Liver (tissue), 9 donors: ENCODE results near the gene PRSS27. TPM values are rescaled to one million over a fixed set of nuclear protein-coding genes. Genes with fewer than 3 reads are reported as not detected.

Experiments
- DNase-seq: peaks from one replicate; pipeline ENCODE4 v3.0.0-alpha.2; 2017; ENCODE audit warnings: low spot score
- H3K27ac ChIP-seq, 2 donors: one replicate each; pipeline ENCODE4 v1.7.0; 2013; ENCODE audit warnings: inconsistent platforms in 2 of 2, low read length in 2 of 2, control low read depth in 1 of 2, low read depth in 1 of 2, mild to moderate bottlenecking in 1 of 2
- H3K27me3 ChIP-seq, 4 donors: one replicate each; pipeline versions ENCODE4 v1.6.1 to v1.7.0; 2013; ENCODE audit warnings: low read length in 3 of 4, inconsistent platforms in 1 of 4, mild to moderate bottlenecking in 1 of 4, moderate library complexity in 1 of 4; ENCODE audit not compliant: control insufficient read depth in 4 of 4, insufficient read depth in 4 of 4
- H3K36me3 ChIP-seq, 4 donors: one replicate each; pipeline versions ENCODE4 v1.6.1 to v1.7.0; 2013; ENCODE audit warnings: low read length in 3 of 4, mild to moderate bottlenecking in 3 of 4, low read depth in 1 of 4, moderate library complexity in 1 of 4; ENCODE audit not compliant: control insufficient read depth in 4 of 4, insufficient read depth in 3 of 4
- H3K4me1 ChIP-seq, 4 donors: one replicate each; pipeline versions ENCODE4 v1.6.1 to v1.7.0; 2013; ENCODE audit warnings: low read length in 3 of 4, mild to moderate bottlenecking in 3 of 4, moderate library complexity in 1 of 4; ENCODE audit not compliant: control insufficient read depth in 4 of 4, insufficient read depth in 4 of 4
- H3K4me3 ChIP-seq, 3 donors: one replicate each; pipeline versions ENCODE4 v1.6.1 to v1.7.0; 2013; ENCODE audit warnings: low read length in 3 of 3, control low read depth in 1 of 3, low read depth in 1 of 3, mild to moderate bottlenecking in 1 of 3
- H3K9ac ChIP-seq, 2 donors: one replicate each; pipeline ENCODE4 v1.7.0; 2013; ENCODE audit warnings: low read length in 2 of 2, mild to moderate bottlenecking in 2 of 2, moderate library complexity in 2 of 2, control low read depth in 1 of 2, low read depth in 1 of 2
- H3K9me3 ChIP-seq, 4 donors: one replicate each; pipeline versions ENCODE4 v1.6.1 to v1.7.0; 2013; ENCODE audit warnings: low read length in 3 of 4; ENCODE audit not compliant: control insufficient read depth in 4 of 4
- ATF3 ChIP-seq: IDR thresholded peaks from 2 replicates; pipeline ENCODE4 v1.6.1; 2016; ENCODE audit warnings: antibody characterized with exemption
- EGR1 ChIP-seq, 2 donors: IDR thresholded peaks; 2 replicates each; pipeline ENCODE4 v1.6.1; 2016 to 2018; ENCODE audit warnings: antibody characterized with exemption in 2 of 2, low read depth in 2 of 2
- FOXA2 ChIP-seq: IDR thresholded peaks from 2 replicates; pipeline ENCODE4 v1.6.1; 2016; ENCODE audit warnings: antibody characterized with exemption
- GABPA ChIP-seq, 2 donors: IDR thresholded peaks in 1 of 2; conservative IDR thresholded peaks in 1 of 2; 2 replicates each; pipeline ENCODE4 v1.6.1; 2016; ENCODE audit warnings: antibody characterized with exemption in 2 of 2, mild to moderate bottlenecking in 1 of 2, moderate library complexity in 1 of 2
- HNF4A ChIP-seq, 2 donors: conservative IDR thresholded peaks; 2 replicates each; pipeline ENCODE4 v1.6.1; 2016; ENCODE audit warnings: antibody characterized with exemption in 2 of 2, mild to moderate bottlenecking in 2 of 2
- HNF4G ChIP-seq: IDR thresholded peaks from 2 replicates; pipeline ENCODE4 v1.6.1; 2016; ENCODE audit warnings: antibody characterized with exemption
- JUND ChIP-seq, 2 donors: IDR thresholded peaks; 2 replicates each; pipeline ENCODE4 v1.6.1; 2016; ENCODE audit warnings: antibody characterized with exemption in 2 of 2
- MAX ChIP-seq: IDR thresholded peaks from 2 replicates; pipeline ENCODE4 v1.6.1; 2016; ENCODE audit warnings: antibody characterized with exemption
- NR2F2 ChIP-seq: IDR thresholded peaks from 2 replicates; pipeline ENCODE4 v1.6.1; 2016; ENCODE audit warnings: antibody characterized with exemption
- RAD21 ChIP-seq, 2 donors: IDR thresholded peaks; 2 replicates each; pipeline ENCODE4 v1.6.1; 2016; ENCODE audit warnings: antibody characterized with exemption in 2 of 2, mild to moderate bottlenecking in 2 of 2
- YY1 ChIP-seq: IDR thresholded peaks from 2 replicates; pipeline ENCODE4 v1.6.1; 2016; ENCODE audit warnings: antibody characterized with exemption, mild to moderate bottlenecking
- WGBS: extraction: QIAGEN DNeasy Blood & Tissue Kit; methylation state at CpG from one replicate; pipeline ENCODE4 v1.1.7; 2013; 5-methylcytosine and 5-hydroxymethylcytosine counted together
- polyA plus RNA-seq, 2 donors: library from polyadenylated mRNA; stranded (reverse) in 1 of 2; unstranded in 1 of 2; fragments of 200-250 nt in 1 of 2; fragments of >200 nt in 1 of 2; fragmentation: Nextera tagmentation in 1 of 2; extraction: Ambion mirVana in 1 of 2; gene quantifications; one replicate each; pipeline versions ENCODE4 v1.2.1 to v1.2.3, GENCODE V29; 2013 to 2015
- total RNA-seq, 2 donors: library from RNA; depleted of rRNA; stranded (reverse); fragments of >200 nt; gene quantifications; one replicate each; pipeline ENCODE4 v1.2.3, GENCODE V29; 2014
- TF ChIP-seq, protein P1 (sequence below): fragments of 150-350 bp; IDR thresholded peaks from 2 replicates; pipeline ENCODE4 v1.5.1; 2017; ENCODE audit warnings: improper control_type of control experiment, low read depth, low read length; ENCODE audit not compliant: missing input control
- TF ChIP-seq, protein P2 (sequence below): IDR thresholded peaks from 2 replicates; pipeline ENCODE4 v1.6.1; 2016; ENCODE audit warnings: antibody characterized with exemption, mild to moderate bottlenecking
- donor health status: healthy.
- donor health status: healthy.
- donor health status: healthy.
- donor health status: healthy.
- donor health status: healthy.

Gene PRSS27
- total and polyA plus RNA-seq, 4 donors: 0.05 to 1.5 (median 0.22) TPM; not detected in 1

DNA sequence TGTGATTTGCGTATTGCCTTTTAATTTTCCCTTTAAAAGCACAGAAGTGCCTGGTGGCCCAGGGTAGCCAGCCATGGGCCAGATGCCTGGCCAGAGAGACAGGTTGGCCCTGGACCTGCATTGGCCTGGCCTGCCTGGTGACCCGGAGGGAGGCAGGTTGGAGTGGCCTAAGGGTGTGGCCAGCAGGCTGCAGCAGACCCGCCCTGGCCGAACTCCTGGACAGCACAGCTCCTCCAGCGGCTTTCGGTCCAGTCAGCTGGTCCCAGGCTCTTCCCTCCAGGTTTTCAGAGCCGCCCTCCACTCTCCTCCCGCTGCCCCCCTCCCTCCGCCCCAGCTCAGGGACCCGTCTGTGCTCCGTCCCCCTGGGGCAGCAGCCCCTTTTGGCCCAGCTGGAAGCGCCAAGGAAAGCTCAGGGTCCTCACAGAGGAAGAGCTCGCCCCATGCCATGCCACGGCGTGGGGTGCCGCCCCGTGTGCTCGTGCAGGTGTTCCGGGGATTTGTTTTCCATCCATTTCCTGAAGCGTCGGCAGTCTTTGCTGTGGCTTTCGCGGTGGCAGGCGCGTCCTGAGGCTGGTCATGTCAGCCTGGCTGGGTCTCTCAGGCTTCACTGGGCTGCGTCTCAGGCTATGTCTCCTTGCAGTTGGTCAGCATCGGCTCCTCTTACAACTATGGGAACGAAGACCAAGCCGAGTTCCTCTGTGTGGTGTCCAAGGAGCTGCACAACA is 18.1 kb downstream of the PRSS27 start:
- Histone ChIP-seq H3K36me3 (peaks cover 7 to 59% (median 22%) of the 10 kb centered on the region in 4 donors), H3K4me3 (no peak overlapping the region), H3K9me3 (no peaks in the 10 kb centered on the region), H3K4me1 (peaks cover 4 to 19% (median 12%) of the 10 kb centered on the region in 4 donors), H3K27me3 (no peaks in the 10 kb centered on the region), H3K9ac (no peak overlapping the region), H3K27ac (no peak overlapping the region)
- no peak for TF ChIP-seq HNF4G
- TF ChIP-seq HNF4A (conservative IDR thresholded peaks at IDR 0.05): no peak
- WGBS: 96% methylated on average over 29 of the region's 29 CpGs
- no peak for DNase-seq

DNA sequence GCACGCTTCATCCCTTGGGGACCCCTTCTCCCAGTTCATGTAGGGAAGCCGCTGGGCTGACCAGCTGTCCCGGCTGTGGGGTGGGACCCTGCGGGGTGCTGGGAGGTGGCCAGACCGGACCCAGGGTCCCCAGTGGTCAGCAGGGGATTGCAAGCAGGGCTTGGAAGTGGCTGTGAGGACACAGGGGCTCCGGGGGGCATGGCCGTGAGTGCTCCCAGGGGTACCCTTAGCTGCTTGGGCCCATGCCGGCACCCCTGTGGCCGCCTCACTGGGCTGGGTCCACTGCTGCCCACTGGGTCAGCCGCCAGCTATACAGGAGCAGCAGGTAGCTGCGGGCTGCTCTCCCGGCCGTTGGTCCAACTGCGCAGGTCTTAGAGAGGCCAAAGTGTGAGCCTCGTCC is 18.8 kb downstream of the PRSS27 start:
- no peak overlapping the region for H3K9ac ChIP-seq
- no peaks in the 10 kb centered on the region for H3K9me3 ChIP-seq
- WGBS: 97% methylated on average over 15 of the region's 15 CpGs
- H3K27me3 ChIP-seq: no peaks in the 10 kb centered on the region
- H3K27ac ChIP-seq: no peak overlapping the region
- no peak for DNase-seq
- no peak for TF ChIP-seq HNF4A (conservative IDR thresholded peaks at IDR 0.05)
- TF ChIP-seq, protein P1, sequence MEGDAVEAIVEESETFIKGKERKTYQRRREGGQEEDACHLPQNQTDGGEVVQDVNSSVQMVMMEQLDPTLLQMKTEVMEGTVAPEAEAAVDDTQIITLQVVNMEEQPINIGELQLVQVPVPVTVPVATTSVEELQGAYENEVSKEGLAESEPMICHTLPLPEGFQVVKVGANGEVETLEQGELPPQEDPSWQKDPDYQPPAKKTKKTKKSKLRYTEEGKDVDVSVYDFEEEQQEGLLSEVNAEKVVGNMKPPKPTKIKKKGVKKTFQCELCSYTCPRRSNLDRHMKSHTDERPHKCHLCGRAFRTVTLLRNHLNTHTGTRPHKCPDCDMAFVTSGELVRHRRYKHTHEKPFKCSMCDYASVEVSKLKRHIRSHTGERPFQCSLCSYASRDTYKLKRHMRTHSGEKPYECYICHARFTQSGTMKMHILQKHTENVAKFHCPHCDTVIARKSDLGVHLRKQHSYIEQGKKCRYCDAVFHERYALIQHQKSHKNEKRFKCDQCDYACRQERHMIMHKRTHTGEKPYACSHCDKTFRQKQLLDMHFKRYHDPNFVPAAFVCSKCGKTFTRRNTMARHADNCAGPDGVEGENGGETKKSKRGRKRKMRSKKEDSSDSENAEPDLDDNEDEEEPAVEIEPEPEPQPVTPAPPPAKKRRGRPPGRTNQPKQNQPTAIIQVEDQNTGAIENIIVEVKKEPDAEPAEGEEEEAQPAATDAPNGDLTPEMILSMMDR: no peak
- TF ChIP-seq RAD21 (IDR thresholded peaks at IDR 0.05): no peak
- TF ChIP-seq YY1: no peak
- no peak for TF ChIP-seq ATF3
- TF ChIP-seq JUND (IDR thresholded peaks at IDR 0.05): no peak
- no peak for TF ChIP-seq NR2F2
- no peak for TF ChIP-seq HNF4G
- TF ChIP-seq EGR1 (IDR thresholded peaks at IDR 0.05; ENCODE audit: low read depth in 2 of 2): no peak
- TF ChIP-seq, protein P2, sequence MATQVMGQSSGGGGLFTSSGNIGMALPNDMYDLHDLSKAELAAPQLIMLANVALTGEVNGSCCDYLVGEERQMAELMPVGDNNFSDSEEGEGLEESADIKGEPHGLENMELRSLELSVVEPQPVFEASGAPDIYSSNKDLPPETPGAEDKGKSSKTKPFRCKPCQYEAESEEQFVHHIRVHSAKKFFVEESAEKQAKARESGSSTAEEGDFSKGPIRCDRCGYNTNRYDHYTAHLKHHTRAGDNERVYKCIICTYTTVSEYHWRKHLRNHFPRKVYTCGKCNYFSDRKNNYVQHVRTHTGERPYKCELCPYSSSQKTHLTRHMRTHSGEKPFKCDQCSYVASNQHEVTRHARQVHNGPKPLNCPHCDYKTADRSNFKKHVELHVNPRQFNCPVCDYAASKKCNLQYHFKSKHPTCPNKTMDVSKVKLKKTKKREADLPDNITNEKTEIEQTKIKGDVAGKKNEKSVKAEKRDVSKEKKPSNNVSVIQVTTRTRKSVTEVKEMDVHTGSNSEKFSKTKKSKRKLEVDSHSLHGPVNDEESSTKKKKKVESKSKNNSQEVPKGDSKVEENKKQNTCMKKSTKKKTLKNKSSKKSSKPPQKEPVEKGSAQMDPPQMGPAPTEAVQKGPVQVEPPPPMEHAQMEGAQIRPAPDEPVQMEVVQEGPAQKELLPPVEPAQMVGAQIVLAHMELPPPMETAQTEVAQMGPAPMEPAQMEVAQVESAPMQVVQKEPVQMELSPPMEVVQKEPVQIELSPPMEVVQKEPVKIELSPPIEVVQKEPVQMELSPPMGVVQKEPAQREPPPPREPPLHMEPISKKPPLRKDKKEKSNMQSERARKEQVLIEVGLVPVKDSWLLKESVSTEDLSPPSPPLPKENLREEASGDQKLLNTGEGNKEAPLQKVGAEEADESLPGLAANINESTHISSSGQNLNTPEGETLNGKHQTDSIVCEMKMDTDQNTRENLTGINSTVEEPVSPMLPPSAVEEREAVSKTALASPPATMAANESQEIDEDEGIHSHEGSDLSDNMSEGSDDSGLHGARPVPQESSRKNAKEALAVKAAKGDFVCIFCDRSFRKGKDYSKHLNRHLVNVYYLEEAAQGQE: no peak
- TF ChIP-seq FOXA2: no peak
- TF ChIP-seq MAX: no peak
- TF ChIP-seq GABPA (IDR thresholded peaks at IDR 0.05 in 1 of 2, conservative IDR thresholded peaks at IDR 0.05 in 1 of 2): no peak
- H3K36me3 ChIP-seq: peaks cover 7 to 61% (median 22%) of the 10 kb centered on the region in 4 donors
- H3K4me1 ChIP-seq: peaks cover 4 to 19% (median 12%) of the 10 kb centered on the region in 4 donors
- H3K4me3 ChIP-seq: no peak overlapping the region
